ENCODE data around the gene LRRC26.

The LRRC26 gene

DNA sequence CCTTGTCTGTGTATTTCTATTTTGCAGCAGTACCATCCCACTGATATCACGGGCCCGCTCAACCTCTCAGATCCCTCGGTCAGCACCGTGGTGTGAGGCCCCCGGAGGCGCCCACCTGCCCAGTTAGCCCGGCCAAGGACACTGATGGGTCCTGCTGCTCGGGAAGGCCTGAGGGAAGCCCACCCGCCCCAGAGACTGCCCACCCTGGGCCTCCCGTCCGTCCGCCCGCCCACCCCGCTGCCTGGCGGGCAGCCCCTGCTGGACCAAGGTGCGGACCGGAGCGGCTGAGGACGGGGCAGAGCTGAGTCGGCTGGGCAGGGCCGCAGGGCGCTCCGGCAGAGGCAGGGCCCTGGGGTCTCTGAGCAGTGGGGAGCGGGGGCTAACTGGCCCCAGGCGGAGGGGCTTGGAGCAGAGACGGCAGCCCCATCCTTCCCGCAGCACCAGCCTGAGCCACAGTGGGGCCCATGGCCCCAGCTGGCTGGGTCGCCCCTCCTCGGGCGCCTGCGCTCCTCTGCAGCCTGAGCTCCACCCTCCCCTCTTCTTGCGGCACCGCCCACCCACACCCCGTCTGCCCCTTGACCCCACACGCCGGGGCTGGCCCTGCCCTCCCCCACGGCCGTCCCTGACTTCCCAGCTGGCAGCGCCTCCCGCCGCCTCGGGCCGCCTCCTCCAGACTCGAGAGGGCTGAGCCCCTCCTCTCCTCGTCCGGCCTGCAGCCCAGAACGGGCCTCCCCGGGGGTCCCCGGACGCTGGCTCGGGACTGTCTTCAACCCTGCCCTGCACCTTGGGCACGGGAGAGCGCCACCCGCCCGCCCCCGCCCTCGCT lies 1.9 kb downstream of the LRRC26 start:
- Histone ChIP-seq H3K27ac (no peak overlapping the region), H3K4me3 (no peak overlapping the region), H3K9ac (ENCODE audit: insufficient read length) (no peak overlapping the region), H3K9me3 (ENCODE audit: low read depth, low read length) (no peaks in the 10 kb centered on the region), H3K36me3 (ENCODE audit: insufficient read depth, low read length) (no peaks in the 10 kb centered on the region)
- TF ChIP-seq POLR2AphosphoS5 (IDR thresholded peaks at IDR 0.05; ENCODE audit: borderline replicate concordance, low read depth, low read length) (no peak), FOXP2 (optimal IDR thresholded peaks at IDR 0.05; ENCODE audit: control extremely low read depth, extremely low read length, insufficient read depth) (no peak), EZH2 (IDR thresholded peaks at IDR 0.05) (no peak)
- DNase-seq (ENCODE audit: low read depth, low spot score): no peak

DNA sequence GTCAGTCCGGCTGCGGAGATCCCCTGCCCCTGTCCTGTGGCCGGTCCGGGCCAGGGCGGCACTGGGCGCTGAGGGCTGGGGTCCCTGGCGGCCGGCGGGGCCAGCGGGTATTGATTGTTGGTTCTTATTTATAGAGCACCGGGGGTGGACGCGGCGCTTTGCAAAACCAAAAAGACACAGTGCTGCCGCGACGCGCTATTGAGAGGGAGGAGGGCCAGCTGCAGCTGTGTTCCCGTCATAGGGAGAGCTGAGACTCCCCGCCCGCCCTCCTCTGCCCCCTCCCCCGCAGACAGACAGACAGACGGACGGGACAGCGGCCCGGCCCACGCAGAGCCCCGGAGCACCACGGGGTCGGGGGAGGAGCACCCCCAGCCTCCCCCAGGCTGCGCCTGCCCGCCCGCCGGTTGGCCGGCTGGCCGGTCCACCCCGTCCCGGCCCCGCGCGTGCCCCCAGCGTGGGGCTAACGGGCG lies 2.5 kb downstream of the LRRC26 start:
- DNase-seq (ENCODE audit: low read depth, low spot score): no peak
- Histone ChIP-seq H3K9ac (ENCODE audit: insufficient read length) (no peak overlapping the region), H3K27ac (no peak overlapping the region), H3K9me3 (ENCODE audit: low read depth, low read length) (no peaks in the 10 kb centered on the region), H3K4me3 (no peak overlapping the region), H3K36me3 (ENCODE audit: insufficient read depth, low read length) (no peaks in the 10 kb centered on the region)
- no peak for TF ChIP-seq POLR2AphosphoS5 (IDR thresholded peaks at IDR 0.05; ENCODE audit: borderline replicate concordance, low read depth, low read length)
- TF ChIP-seq FOXP2 (optimal IDR thresholded peaks at IDR 0.05; ENCODE audit: control extremely low read depth, extremely low read length, insufficient read depth): no peak
- no peak for TF ChIP-seq EZH2 (IDR thresholded peaks at IDR 0.05)

DNA sequence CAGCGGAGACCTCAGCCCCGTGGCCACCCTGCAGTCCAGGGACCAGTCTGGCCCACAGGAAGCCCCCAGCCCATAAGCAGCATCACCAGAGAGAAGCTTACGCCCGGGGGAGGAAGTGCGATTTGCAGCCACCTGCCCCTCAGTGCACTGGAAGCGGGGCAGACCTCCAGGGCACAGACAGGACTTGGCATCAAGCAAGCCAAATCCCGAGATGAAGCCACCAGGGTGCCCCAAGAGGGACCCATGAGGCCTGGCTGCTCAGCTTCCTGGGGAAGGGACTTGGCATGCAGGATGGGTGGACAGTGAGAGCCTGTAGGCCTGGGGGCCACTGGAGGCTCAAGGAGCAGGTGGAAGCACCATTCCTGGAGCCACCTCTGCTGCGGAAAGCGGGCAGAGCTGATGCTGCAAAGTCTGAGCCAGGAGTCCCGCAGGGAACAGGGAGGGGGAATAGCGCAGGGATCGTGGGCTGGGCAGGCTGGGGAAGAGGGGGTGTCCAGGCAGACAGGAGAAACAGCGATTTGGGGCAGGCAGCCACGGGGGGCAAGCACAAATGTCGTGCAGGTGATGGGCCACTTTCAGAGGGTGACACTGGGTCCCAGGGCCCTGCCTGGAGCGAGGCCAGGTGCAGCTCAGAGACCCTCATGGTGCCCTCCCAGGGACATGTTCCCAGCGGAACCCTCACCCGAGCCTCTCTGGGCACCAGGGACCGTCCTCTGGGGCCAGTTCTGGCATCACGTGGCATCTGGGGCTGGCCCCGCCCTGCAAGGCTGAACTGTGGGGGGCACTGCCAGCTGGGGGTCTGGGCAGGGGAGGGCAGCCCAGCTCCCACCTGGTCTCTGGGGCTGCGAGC lies 3.2 kb downstream of the LRRC26 start:
- no peak overlapping the region for H3K27ac ChIP-seq
- TF ChIP-seq POLR2AphosphoS5 (IDR thresholded peaks at IDR 0.05; ENCODE audit: borderline replicate concordance, low read depth, low read length) (no peak), EZH2 (IDR thresholded peaks at IDR 0.05) (no peak), FOXP2 (optimal IDR thresholded peaks at IDR 0.05; ENCODE audit: control extremely low read depth, extremely low read length, insufficient read depth) (no peak)
- no peaks in the 10 kb centered on the region for H3K9me3 ChIP-seq (ENCODE audit: low read depth, low read length)
- DNase-seq (ENCODE audit: low read depth, low spot score): no peak
- no peak overlapping the region for H3K9ac ChIP-seq (ENCODE audit: insufficient read length)
- H3K4me3 ChIP-seq: no peak overlapping the region
- no peaks in the 10 kb centered on the region for H3K36me3 ChIP-seq (ENCODE audit: insufficient read depth, low read length)

DNA sequence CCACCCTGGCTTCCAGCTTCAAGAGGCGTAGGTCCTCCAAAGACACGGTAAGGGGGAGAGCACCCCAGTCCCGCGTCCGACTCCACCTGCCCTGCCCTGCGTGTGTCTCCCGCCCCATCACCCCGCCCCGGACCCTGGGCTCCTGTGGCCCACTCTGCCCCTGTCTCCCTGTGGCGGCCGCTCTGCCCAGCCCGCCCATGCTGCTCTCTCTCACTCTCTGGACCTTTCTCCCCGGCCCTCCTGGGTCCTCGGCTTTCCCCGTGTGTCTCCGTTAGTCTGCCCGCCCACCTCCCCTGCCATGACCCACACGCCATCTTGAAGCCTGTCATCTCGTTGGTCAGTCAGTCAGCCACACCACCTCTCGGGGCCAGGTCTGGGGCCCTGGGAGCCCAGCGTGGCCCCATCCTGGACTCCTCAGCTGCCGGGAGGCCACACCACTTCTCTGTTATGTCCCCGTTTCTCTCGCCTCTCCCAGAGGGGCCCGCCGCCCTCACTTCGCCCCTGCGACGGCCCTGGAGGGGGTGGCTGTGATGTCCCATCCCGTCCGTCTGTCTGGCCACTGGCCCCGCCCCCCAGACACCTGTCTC lies 4.5 kb downstream of the LRRC26 start:
- Histone ChIP-seq H3K36me3 (ENCODE audit: insufficient read depth, low read length) (no peaks in the 10 kb centered on the region), H3K4me3 (no peak overlapping the region), H3K27ac (no peak overlapping the region), H3K9me3 (ENCODE audit: low read depth, low read length) (no peaks in the 10 kb centered on the region), H3K9ac (ENCODE audit: insufficient read length) (no peak overlapping the region)
- DNase-seq (ENCODE audit: low read depth, low spot score): no peak
- no peak for TF ChIP-seq EZH2 (IDR thresholded peaks at IDR 0.05)
- TF ChIP-seq POLR2AphosphoS5 (IDR thresholded peaks at IDR 0.05; ENCODE audit: borderline replicate concordance, low read depth, low read length): no peak
- TF ChIP-seq FOXP2 (optimal IDR thresholded peaks at IDR 0.05; ENCODE audit: control extremely low read depth, extremely low read length, insufficient read depth): no peak

DNA sequence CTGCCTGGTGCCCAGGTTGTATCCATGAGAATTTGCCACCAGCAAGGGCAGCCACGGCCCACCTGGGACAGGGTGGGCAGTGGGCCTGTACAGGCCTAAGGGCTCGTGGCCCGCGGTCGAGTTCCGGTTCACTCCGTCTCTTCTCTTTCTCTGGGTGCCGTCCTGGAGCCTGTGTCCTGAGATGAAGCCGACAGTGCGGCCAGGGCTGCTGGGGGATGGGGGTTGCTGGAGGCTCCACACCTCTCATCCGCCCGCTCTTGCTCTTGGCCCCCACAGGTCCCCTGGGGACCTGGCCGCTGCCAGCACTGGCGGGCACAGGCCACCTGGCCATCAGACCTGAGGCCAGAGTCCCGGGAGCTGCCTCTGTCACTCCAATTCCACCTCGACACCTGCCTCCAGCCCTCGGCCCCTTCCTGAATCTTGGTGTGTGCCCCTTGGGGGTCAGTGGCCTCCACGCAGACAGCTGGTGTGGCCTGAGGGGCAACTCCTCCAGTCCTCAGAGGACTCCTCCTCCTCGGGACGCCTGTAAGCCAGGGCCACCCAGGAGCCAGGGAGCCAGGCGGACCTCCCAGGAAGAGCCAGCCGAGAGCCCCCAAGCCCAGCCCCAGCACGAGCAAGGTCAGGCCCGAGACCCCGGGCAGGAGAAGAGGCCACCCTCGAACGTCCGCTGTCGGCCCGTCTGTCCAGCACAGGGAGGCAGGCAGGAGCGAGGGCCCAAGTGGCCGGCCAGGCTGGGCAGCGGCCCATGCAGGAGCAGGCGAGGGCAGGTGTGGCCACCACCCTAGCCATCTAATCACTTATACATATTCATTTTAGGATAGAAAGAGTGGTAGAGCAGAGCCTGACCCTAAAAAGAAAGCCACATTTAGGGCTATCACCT lies 5.2 kb downstream of the LRRC26 start:
- no peak overlapping the region for H3K9ac ChIP-seq (ENCODE audit: insufficient read length)
- H3K27ac ChIP-seq: no peak overlapping the region
- H3K36me3 ChIP-seq (ENCODE audit: insufficient read depth, low read length): no peaks in the 10 kb centered on the region
- no peaks in the 10 kb centered on the region for H3K9me3 ChIP-seq (ENCODE audit: low read depth, low read length)
- no peak overlapping the region for H3K4me3 ChIP-seq
- DNase-seq (ENCODE audit: low read depth, low spot score): no peak
- TF ChIP-seq EZH2 (IDR thresholded peaks at IDR 0.05) (no peak), POLR2AphosphoS5 (IDR thresholded peaks at IDR 0.05; ENCODE audit: borderline replicate concordance, low read depth, low read length) (no peak), FOXP2 (optimal IDR thresholded peaks at IDR 0.05; ENCODE audit: control extremely low read depth, extremely low read length, insufficient read depth) (no peak)

DNA sequence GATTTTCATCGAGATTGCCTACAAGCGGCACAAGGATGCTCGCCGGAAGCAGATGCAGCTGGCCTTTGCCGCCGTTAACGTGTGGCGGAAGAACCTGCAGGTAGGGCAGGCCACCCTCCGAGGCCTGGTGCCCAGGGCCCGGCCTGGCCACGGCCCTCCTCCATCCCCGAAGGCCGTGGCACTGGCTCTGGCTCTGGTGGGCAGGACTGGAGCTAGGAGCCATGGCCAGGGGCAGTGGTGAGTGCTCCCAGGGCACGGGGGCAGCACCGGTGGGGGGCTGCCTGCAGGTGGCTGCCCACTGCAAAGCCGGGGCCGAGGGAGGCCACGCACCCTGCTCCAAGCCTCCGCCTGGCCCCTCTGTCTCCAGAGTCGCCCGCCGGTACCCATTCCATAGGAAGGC lies 6.0 kb downstream of the LRRC26 start:
- Histone ChIP-seq H3K9ac (ENCODE audit: insufficient read length) (no peak overlapping the region), H3K27ac (no peak overlapping the region), H3K9me3 (ENCODE audit: low read depth, low read length) (no peaks in the 10 kb centered on the region), H3K4me3 (no peak overlapping the region), H3K36me3 (ENCODE audit: insufficient read depth, low read length) (no peaks in the 10 kb centered on the region)
- no peak for TF ChIP-seq POLR2AphosphoS5 (IDR thresholded peaks at IDR 0.05; ENCODE audit: borderline replicate concordance, low read depth, low read length)
- no peak for TF ChIP-seq EZH2 (IDR thresholded peaks at IDR 0.05)
- TF ChIP-seq FOXP2 (optimal IDR thresholded peaks at IDR 0.05; ENCODE audit: control extremely low read depth, extremely low read length, insufficient read depth): no peak
- no peak for DNase-seq (ENCODE audit: low read depth, low spot score)

DNA sequence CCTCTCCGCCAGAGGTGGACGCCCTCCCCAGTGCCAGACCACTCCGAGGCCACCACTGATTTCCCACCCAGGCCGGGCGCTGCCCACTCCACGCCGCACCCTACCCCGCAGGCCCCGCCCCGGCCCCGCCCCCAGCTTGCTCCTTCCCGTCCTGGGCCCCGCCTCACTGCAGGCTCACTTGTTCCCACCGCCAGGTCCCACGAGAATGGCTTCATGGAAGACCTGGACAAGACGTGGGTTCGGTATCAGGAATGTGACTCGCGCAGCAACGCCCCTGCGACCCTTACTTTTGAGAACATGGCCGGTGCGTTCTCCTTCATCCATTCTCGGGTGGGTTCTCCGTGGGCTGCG lies 6.5 kb downstream of the LRRC26 start:
- Histone ChIP-seq H3K9me3 (ENCODE audit: low read depth, low read length) (no peaks in the 10 kb centered on the region), H3K27ac (no peak overlapping the region), H3K4me3 (peak overlapping the region; percentile 76), H3K36me3 (ENCODE audit: insufficient read depth, low read length) (no peaks in the 10 kb centered on the region), H3K9ac (ENCODE audit: insufficient read length) (no peak overlapping the region)
- TF ChIP-seq EZH2 (IDR thresholded peaks at IDR 0.05) (no peak), FOXP2 (optimal IDR thresholded peaks at IDR 0.05; ENCODE audit: control extremely low read depth, extremely low read length, insufficient read depth) (no peak), POLR2AphosphoS5 (IDR thresholded peaks at IDR 0.05; ENCODE audit: borderline replicate concordance, low read depth, low read length) (no peak)
- no peak for DNase-seq (ENCODE audit: low read depth, low spot score)

Measured in SK-N-MC (cell line).